Ishikawa (cell line): ENCODE data around the gene FKBP7.

Source experiments
- CEBPB ChIP-seq: IDR thresholded peaks from 2 replicates; pipeline ENCODE4 v1.6.1; 2012
- CREB1 ChIP-seq: IDR thresholded peaks from 2 replicates; pipeline ENCODE4 v1.6.1; 2012; ENCODE audit warnings: low read depth
- EGR1 ChIP-seq: IDR thresholded peaks from 2 replicates; pipeline ENCODE4 v1.6.1; 2012
- EP300 ChIP-seq: IDR thresholded peaks from 2 replicates; pipeline ENCODE4 v1.6.1; 2012; ENCODE audit warnings: borderline replicate concordance
- FOXM1 ChIP-seq: IDR thresholded peaks from 2 replicates; pipeline ENCODE4 v1.6.1; 2012; ENCODE audit warnings: low read depth, borderline replicate concordance
- NFIC ChIP-seq: IDR thresholded peaks from 2 replicates; pipeline ENCODE4 v1.6.1; 2012
- RAD21 ChIP-seq: IDR thresholded peaks from 2 replicates; pipeline ENCODE4 v1.6.1; 2012; ENCODE audit warnings: low read depth
- TAF1 ChIP-seq: IDR thresholded peaks from 2 replicates; pipeline ENCODE4 v1.6.1; 2012; ENCODE audit warnings: low read depth, mild to moderate bottlenecking
- TCF12 ChIP-seq: IDR thresholded peaks from 2 replicates; pipeline ENCODE4 v1.6.1; 2012; ENCODE audit warnings: low read depth
- TEAD4 ChIP-seq: IDR thresholded peaks from 2 replicates; pipeline ENCODE4 v1.6.1; 2012
- YY1 ChIP-seq: IDR thresholded peaks from 2 replicates; pipeline ENCODE4 v1.6.1; 2012; ENCODE audit warnings: low read depth
- ZBTB7A ChIP-seq: IDR thresholded peaks from 2 replicates; pipeline ENCODE4 v1.6.1; 2012; ENCODE audit warnings: low read depth
- TF ChIP-seq, protein P1 (sequence below): IDR thresholded peaks from 2 replicates; pipeline ENCODE4 v1.6.1; 2012
- TF ChIP-seq, protein P2 (sequence below): IDR thresholded peaks from 2 replicates; pipeline ENCODE4 v1.6.1; 2012
- TF ChIP-seq, protein P3 (sequence below): IDR thresholded peaks from 2 replicates; pipeline ENCODE4 v1.6.1; 2012; ENCODE audit warnings: low read depth, mild to moderate bottlenecking

Gene FKBP7

DNA sequence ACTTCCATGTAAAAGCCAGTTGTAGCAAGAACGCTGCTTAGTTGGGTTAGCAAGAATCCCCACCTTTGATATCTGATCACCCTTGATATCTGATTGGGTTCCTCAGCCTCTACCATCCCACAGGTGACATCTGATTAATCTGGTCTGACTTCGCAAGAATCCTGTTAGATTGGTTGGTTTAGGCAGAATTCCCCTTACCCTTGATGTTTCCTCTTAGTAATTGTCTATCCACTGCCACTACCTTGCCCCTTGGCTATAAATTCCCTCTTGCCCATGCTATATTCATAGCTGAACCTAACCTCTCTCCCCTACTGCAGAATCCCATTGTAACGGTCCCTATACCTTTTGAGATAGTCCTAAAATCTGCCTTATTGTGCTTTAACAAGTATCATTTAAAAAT lies 60.5 kb downstream of the FKBP7 start:
- TF ChIP-seq YY1 (no peak), EGR1 (no peak), EP300 (no peak), NFIC (no peak), FOXM1 (no peak), CEBPB (no peak), ZBTB7A (no peak), CREB1 (no peak)

- no peak for TF ChIP-seq TAF1
- TF ChIP-seq, protein P1, sequence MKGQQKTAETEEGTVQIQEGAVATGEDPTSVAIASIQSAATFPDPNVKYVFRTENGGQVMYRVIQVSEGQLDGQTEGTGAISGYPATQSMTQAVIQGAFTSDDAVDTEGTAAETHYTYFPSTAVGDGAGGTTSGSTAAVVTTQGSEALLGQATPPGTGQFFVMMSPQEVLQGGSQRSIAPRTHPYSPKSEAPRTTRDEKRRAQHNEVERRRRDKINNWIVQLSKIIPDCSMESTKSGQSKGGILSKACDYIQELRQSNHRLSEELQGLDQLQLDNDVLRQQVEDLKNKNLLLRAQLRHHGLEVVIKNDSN: no peak
- TF ChIP-seq CEBPB: no peak
- no peak for TF ChIP-seq TEAD4
- TF ChIP-seq NFIC: no peak
- no peak for TF ChIP-seq RAD21
- no peak for TF ChIP-seq EP300
- TF ChIP-seq EGR1: no peak
- TF ChIP-seq, protein P2, sequence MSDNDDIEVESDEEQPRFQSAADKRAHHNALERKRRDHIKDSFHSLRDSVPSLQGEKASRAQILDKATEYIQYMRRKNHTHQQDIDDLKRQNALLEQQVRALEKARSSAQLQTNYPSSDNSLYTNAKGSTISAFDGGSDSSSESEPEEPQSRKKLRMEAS: no peak
- TF ChIP-seq TCF12: no peak
- no peak for TF ChIP-seq YY1
- no peak for TF ChIP-seq ZBTB7A
- no peak for TF ChIP-seq FOXM1
- TF ChIP-seq CREB1: no peak
- TF ChIP-seq, protein P3, sequence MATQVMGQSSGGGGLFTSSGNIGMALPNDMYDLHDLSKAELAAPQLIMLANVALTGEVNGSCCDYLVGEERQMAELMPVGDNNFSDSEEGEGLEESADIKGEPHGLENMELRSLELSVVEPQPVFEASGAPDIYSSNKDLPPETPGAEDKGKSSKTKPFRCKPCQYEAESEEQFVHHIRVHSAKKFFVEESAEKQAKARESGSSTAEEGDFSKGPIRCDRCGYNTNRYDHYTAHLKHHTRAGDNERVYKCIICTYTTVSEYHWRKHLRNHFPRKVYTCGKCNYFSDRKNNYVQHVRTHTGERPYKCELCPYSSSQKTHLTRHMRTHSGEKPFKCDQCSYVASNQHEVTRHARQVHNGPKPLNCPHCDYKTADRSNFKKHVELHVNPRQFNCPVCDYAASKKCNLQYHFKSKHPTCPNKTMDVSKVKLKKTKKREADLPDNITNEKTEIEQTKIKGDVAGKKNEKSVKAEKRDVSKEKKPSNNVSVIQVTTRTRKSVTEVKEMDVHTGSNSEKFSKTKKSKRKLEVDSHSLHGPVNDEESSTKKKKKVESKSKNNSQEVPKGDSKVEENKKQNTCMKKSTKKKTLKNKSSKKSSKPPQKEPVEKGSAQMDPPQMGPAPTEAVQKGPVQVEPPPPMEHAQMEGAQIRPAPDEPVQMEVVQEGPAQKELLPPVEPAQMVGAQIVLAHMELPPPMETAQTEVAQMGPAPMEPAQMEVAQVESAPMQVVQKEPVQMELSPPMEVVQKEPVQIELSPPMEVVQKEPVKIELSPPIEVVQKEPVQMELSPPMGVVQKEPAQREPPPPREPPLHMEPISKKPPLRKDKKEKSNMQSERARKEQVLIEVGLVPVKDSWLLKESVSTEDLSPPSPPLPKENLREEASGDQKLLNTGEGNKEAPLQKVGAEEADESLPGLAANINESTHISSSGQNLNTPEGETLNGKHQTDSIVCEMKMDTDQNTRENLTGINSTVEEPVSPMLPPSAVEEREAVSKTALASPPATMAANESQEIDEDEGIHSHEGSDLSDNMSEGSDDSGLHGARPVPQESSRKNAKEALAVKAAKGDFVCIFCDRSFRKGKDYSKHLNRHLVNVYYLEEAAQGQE: no peak
Observed at GRCh38 chr2:178415979-178416378, 62.4 kb downstream of the FKBP7 start.

GRCh38 chr2:178414266-178415247 lies 63.8 kb downstream of the FKBP7 start:
- TF ChIP-seq, protein P3: no peak
- TF ChIP-seq TEAD4 (no peak), CEBPB (no peak), ZBTB7A (no peak), YY1 (0 out of 2 replicates have a peak, but pooled peaks have one; percentile 20), EGR1 (no peak), RAD21 (peak; percentile 80), FOXM1 (no peak), TAF1 (peak; percentile 28; the same call in 1 of the 2 replicates), TCF12 (0 out of 2 replicates have a peak, but pooled peaks have one; percentile 42), NFIC (peak; percentile 8; the same call in 1 of the 2 replicates)
- TF ChIP-seq, protein P1: no peak
- TF ChIP-seq, protein P2: peak; percentile 81
